Stomach (tissue), 4 donors: Measurements from ENCODE around the gene RACGAP1.

Source experiments
- EP300 ChIP-seq: sonication (generic); formaldehyde crosslinking; IDR thresholded peaks from one replicate; pipeline ENCODE4 v1.6.1; 2017; ENCODE audit warnings: antibody characterized with exemption
- POLR2AphosphoS5 ChIP-seq, 3 donors: sonication (generic); formaldehyde crosslinking; IDR thresholded peaks; one replicate each; pipeline ENCODE4 v1.6.1; 2016; ENCODE audit warnings: antibody characterized with exemption in 3 of 3
- TF ChIP-seq, protein P1 (sequence below), 7 experiments: fragments of 450-650 bp in 4 of 7; fragments of 200-600 bp in 3 of 7; sonication (generic) in 3 of 7; IDR thresholded peaks; one replicate each; pipeline ENCODE4 v1.5.1; 2016 to 2019; ENCODE audit warnings: antibody characterized with exemption in 7 of 7, control low read depth in 2 of 7, mild to moderate bottlenecking in 1 of 7

DNA sequence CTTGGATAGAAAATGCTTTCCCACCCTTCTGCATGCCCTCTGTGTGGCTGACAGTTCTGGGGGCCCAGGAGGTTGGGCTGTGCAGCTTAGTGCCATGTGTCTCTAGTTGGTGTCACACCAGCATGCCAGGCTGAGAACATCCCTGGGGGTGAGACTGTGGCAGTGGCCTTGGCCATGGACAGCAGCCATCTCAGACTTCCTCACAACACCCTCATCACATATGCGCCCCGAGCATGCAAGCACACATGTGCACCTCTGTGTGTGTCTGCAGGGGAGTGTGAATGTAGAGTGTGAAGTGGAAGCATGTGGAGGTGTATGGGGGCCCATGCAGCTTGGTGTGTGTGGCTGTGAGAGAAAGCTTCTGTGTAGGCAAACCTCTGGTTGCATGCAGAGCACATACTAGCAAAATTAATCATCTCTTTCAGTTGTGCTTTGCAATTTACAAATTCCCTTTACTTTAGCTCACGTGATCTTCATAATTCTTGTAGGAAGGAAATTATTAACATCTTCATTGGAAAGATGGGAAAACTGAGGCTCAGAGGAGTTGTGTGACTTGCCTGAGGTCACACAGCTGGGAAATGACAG, 40.5 kb upstream of the RACGAP1 start:
- TF ChIP-seq, protein P1, sequence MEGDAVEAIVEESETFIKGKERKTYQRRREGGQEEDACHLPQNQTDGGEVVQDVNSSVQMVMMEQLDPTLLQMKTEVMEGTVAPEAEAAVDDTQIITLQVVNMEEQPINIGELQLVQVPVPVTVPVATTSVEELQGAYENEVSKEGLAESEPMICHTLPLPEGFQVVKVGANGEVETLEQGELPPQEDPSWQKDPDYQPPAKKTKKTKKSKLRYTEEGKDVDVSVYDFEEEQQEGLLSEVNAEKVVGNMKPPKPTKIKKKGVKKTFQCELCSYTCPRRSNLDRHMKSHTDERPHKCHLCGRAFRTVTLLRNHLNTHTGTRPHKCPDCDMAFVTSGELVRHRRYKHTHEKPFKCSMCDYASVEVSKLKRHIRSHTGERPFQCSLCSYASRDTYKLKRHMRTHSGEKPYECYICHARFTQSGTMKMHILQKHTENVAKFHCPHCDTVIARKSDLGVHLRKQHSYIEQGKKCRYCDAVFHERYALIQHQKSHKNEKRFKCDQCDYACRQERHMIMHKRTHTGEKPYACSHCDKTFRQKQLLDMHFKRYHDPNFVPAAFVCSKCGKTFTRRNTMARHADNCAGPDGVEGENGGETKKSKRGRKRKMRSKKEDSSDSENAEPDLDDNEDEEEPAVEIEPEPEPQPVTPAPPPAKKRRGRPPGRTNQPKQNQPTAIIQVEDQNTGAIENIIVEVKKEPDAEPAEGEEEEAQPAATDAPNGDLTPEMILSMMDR (IDR thresholded peaks at IDR 0.05) = no peak
- no peak for TF ChIP-seq EP300
- no peak for TF ChIP-seq POLR2AphosphoS5 (IDR thresholded peaks at IDR 0.05)
